HepG2 (cell line): Measurements from ENCODE around the gene MYL11. TPM values are rescaled to one million over a fixed set of nuclear protein-coding genes. Genes with fewer than 3 reads are reported as not detected.

Experiments
- AGO1 ChIP-seq: fragments of 200-400 bp; formaldehyde crosslinking; IDR thresholded peaks from 2 replicates; pipeline ENCODE4 v1.6.1; 2017; ENCODE audit warnings: mild to moderate bottlenecking, low read depth, low read length, moderate library complexity; ENCODE audit not compliant: poor library complexity, severe bottlenecking
- CCAR2 ChIP-seq: fragments of 200-400 bp; formaldehyde crosslinking; optimal IDR thresholded peaks from 2 replicates; pipeline ENCODE3; 2018; ENCODE audit warnings: low read depth, mild to moderate bottlenecking, low read length, moderate library complexity
- ETV6 ChIP-seq: sonication (generic); formaldehyde crosslinking; conservative IDR thresholded peaks from 2 replicates; pipeline ENCODE4 v1.4.0; 2020; ENCODE audit warnings: missing genetic modification reagents
- HOXA9 ChIP-seq: sonication (generic); formaldehyde crosslinking; IDR thresholded peaks from 2 replicates; pipeline ENCODE4 v1.8.1; 2022; ENCODE audit warnings: missing genetic modification reagents, mild to moderate bottlenecking, moderate library complexity, borderline replicate concordance
- MTA1 ChIP-seq: sonication (generic); formaldehyde crosslinking; IDR thresholded peaks from 2 replicates; pipeline ENCODE4 v1.4.0; 2020; ENCODE audit warnings: missing genetic modification reagents, mild to moderate bottlenecking, borderline replicate concordance
- NKX3-1 ChIP-seq: sonication (generic); formaldehyde crosslinking; IDR thresholded peaks from 2 replicates; pipeline ENCODE4 v1.5.0; 2020; ENCODE audit warnings: missing genetic modification reagents
- ZIK1 ChIP-seq: sonication (generic); formaldehyde crosslinking; IDR thresholded peaks from 2 replicates; pipeline ENCODE4 v1.5.0; 2020; ENCODE audit warnings: mild to moderate bottlenecking, low read depth, missing genetic modification reagents, borderline replicate concordance
- ZNF251 ChIP-seq: sonication (generic); formaldehyde crosslinking; IDR thresholded peaks from 2 replicates; pipeline ENCODE4 v1.9.0; 2021; ENCODE audit warnings: mild to moderate bottlenecking, missing genetic modification reagents
- ZNF607 ChIP-seq: sonication (generic); formaldehyde crosslinking; IDR thresholded peaks from 2 replicates; pipeline ENCODE4 v1.5.1; 2020; ENCODE audit warnings: missing genetic modification reagents, mild to moderate bottlenecking, borderline replicate concordance
- ZNF670 ChIP-seq: sonication (generic); formaldehyde crosslinking; IDR thresholded peaks from 2 replicates; pipeline ENCODE4 v1.8.0; 2022; ENCODE audit warnings: mild to moderate bottlenecking, missing genetic modification reagents, borderline replicate concordance
- polyA plus RNA-seq, 8 experiments: library from polyadenylated mRNA; depleted of rRNA in 3 of 8; stranded (reverse) in 7 of 8; unstranded in 1 of 8; fragments of >200 nt; fragmentation: Illumina TruSeq in 4 of 8; extraction: Trizol in 4 of 8; gene quantifications; 2 replicates each; pipeline versions ENCODE4 v1.2.1 to v1.2.3, GENCODE V29; 2011 to 2016; ENCODE audit warnings: low read depth in 4 of 8, missing spikeins in 1 of 8, mixed read lengths in 1 of 8; ENCODE audit not compliant: insufficient read depth in 1 of 8
- total RNA-seq, 5 experiments: library from RNA; depleted of rRNA; stranded (reverse); fragments of >200 nt; fragmentation: Illumina TruSeq; extraction: Trizol; gene quantifications; 2 replicates each; pipeline ENCODE4 v1.2.3, GENCODE V29; 2016; ENCODE audit warnings: low read depth in 1 of 5
- TF ChIP-seq, protein P1 (sequence below): sonication (generic); formaldehyde crosslinking; IDR thresholded peaks from 2 replicates; pipeline ENCODE4 v1.5.0; 2020; ENCODE audit warnings: missing genetic modification reagents, mild to moderate bottlenecking, borderline replicate concordance

The MYL11 gene
- total and polyA plus RNA-seq, 2 of the 13 experiments (the other 11 are each of a cell fraction or from before 2014, with no cell fraction given) = not detected

DNA sequence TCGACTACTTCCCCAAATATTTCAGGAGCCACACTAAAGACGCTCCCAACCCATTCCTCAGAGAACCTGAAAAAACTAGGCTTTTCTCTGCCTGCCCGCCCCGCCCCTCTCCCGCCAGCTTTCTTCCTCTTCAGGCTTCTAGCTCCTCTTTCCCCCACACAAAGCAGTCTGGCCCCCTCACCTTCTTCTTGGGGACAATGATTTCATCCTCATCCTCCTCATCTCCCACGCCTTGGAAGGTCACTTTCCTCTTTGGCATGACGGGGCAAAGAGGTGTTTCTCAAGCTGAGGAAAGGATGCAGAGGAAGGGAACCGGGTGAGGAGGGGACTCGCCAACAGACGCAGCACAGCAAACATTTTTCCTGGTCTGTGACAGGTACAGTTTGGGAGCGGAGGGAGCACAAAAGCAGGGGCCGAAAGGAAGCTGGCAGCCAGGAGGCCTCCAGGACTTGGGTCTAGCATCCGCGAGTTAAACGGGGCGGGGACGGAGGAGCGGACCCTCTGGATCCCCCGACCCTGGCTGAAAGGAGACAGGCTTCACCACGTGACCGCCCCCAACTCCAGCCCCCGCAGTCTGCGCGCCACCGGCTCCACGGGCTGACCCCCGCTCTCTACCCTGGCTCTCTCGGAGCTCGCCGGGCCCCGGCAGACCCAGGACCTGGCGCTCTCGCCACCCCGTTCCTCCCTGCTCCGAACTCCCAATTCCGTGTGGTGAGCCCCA, 20.0 kb upstream of the MYL11 start (continued):
- TF ChIP-seq CCAR2 (no peak), HOXA9 (CRISPR knock-in tag) (no peak), AGO1 (peak; percentile 99), ZNF670 (CRISPR knock-in tag) (peak; percentile 72; the same call in 1 of the 2 replicates), ETV6 (CRISPR knock-in tag) (no peak), NKX3-1 (CRISPR knock-in tag) (no peak), ZIK1 (CRISPR knock-in tag) (no peak), ZNF251 (0 out of 2 replicates have a peak, but pooled peaks have one; percentile 57), MTA1 (CRISPR knock-in tag) (0 out of 2 replicates have a peak, but pooled peaks have one; percentile 9), ZNF607 (0 out of 2 replicates have a peak, but pooled peaks have one; percentile 52)
- TF ChIP-seq, protein P1, sequence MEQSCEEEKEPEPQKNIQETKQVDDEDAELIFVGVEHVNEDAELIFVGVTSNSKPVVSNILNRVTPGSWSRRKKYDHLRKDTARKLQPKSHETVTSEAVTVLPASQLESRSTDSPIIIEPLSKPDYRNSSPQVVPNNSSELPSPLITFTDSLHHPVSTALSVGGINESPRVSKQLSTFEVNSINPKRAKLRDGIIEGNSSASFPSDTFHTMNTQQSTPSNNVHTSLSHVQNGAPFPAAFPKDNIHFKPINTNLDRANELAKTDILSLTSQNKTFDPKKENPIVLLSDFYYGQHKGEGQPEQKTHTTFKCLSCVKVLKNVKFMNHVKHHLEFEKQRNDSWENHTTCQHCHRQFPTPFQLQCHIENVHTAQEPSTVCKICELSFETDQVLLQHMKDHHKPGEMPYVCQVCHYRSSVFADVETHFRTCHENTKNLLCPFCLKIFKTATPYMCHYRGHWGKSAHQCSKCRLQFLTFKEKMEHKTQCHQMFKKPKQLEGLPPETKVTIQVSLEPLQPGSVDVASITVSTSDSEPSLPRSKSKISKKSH (CRISPR knock-in tag) = peak; percentile 26; the same call in 1 of the 2 replicates
